ENCODE measurements around the gene SYTL3.

Gene SYTL3

GRCh38 chr6:158606935-158607334, 42.9 kb upstream of the SYTL3 start:
- H3K4me3 Mint-ChIP-seq, result no peak overlapping the region
- peaks cover 7% of the 10 kb centered on the region for H3K4me1 Mint-ChIP-seq
- H3K27ac Mint-ChIP-seq, result no peak overlapping the region
- peaks cover 36% of the 10 kb centered on the region for H3K36me3 Mint-ChIP-seq (ENCODE audit: low read depth)
- TF ChIP-seq CTCF (IDR thresholded peaks at IDR 0.05; ENCODE audit: unreplicated experiment in 3 of 3), result no peak
- H3K27me3 Mint-ChIP-seq (ENCODE audit: low read depth), result no peaks in the 10 kb centered on the region
- no peaks in the 10 kb centered on the region for H3K9me3 Mint-ChIP-seq

- H3K4me1 Mint-ChIP-seq, result peaks cover 11% of the 10 kb centered on the region
- H3K27me3 Mint-ChIP-seq (ENCODE audit: low read depth), result no peaks in the 10 kb centered on the region
- no peak overlapping the region for H3K27ac Mint-ChIP-seq
- no peak for TF ChIP-seq CTCF (IDR thresholded peaks at IDR 0.05; ENCODE audit: unreplicated experiment in 3 of 3)
- peaks cover 36% of the 10 kb centered on the region for H3K36me3 Mint-ChIP-seq (ENCODE audit: low read depth)
- no peak overlapping the region for H3K4me3 Mint-ChIP-seq
- no peaks in the 10 kb centered on the region for H3K9me3 Mint-ChIP-seq
Observed at GRCh38 chr6:158607411-158608170, 42.3 kb upstream of the SYTL3 start.

GRCh38 chr6:158608221-158608620, 41.6 kb upstream of the SYTL3 start:
- no peak overlapping the region for H3K27ac Mint-ChIP-seq
- no peaks in the 10 kb centered on the region for H3K9me3 Mint-ChIP-seq
- TF ChIP-seq CTCF (IDR thresholded peaks at IDR 0.05; ENCODE audit: unreplicated experiment in 3 of 3), result no peak
- H3K4me3 Mint-ChIP-seq, result no peak overlapping the region
- peaks cover 11% of the 10 kb centered on the region for H3K4me1 Mint-ChIP-seq
- no peaks in the 10 kb centered on the region for H3K27me3 Mint-ChIP-seq (ENCODE audit: low read depth)
- H3K36me3 Mint-ChIP-seq (ENCODE audit: low read depth), result peaks cover 31% of the 10 kb centered on the region

- H3K4me3 Mint-ChIP-seq, result no peak overlapping the region
- H3K9me3 Mint-ChIP-seq, result no peaks in the 10 kb centered on the region
- peaks cover 11% of the 10 kb centered on the region for H3K4me1 Mint-ChIP-seq
- H3K27ac Mint-ChIP-seq, result no peak overlapping the region
- no peak for TF ChIP-seq CTCF (IDR thresholded peaks at IDR 0.05; ENCODE audit: unreplicated experiment in 3 of 3)
- H3K36me3 Mint-ChIP-seq (ENCODE audit: low read depth), result peaks cover 37% of the 10 kb centered on the region
- H3K27me3 Mint-ChIP-seq (ENCODE audit: low read depth), result no peaks in the 10 kb centered on the region
Observed at GRCh38 chr6:158609455-158610155, 40.2 kb upstream of the SYTL3 start.

GRCh38 chr6:158610319-158610968, 39.4 kb upstream of the SYTL3 start:
- H3K4me3 Mint-ChIP-seq, result no peak overlapping the region
- peaks cover 42% of the 10 kb centered on the region for H3K36me3 Mint-ChIP-seq (ENCODE audit: low read depth)
- H3K27me3 Mint-ChIP-seq (ENCODE audit: low read depth), result no peaks in the 10 kb centered on the region
- H3K27ac Mint-ChIP-seq, result no peak overlapping the region
- no peaks in the 10 kb centered on the region for H3K9me3 Mint-ChIP-seq
- peaks cover 11% of the 10 kb centered on the region for H3K4me1 Mint-ChIP-seq
- no peak for TF ChIP-seq CTCF (IDR thresholded peaks at IDR 0.05; ENCODE audit: unreplicated experiment in 3 of 3)
